SW480 (cell line): ENCODE data around the gene TRMU.
A peak's percentile ranks its signal among the peaks of the same experiment; 100 is the strongest.

Experiments
- DNase-seq: peaks from one replicate; pipeline ENCODE4 v3.0.0-alpha.2; 2016; ENCODE audit warnings: low spot score

The TRMU gene

GRCh38 chr22:46335201-46336118, at the start of gene TRMU:
Gene TRMU, plus strand, starts transcription at chr22:46335714. Its CDS starts 51 bp downstream, at chr22:46335765.
- DNase-seq, result peak; percentile 80

- DNase-seq, result no peak
These were observed 49.5 kb upstream of the TRMU start for GRCh38 chr22:46286006-46286405.

- DNase-seq, result no peak
These were observed 48.3 kb upstream of the TRMU start for GRCh38 chr22:46286941-46287872.

- DNase-seq, result no peak
These were observed 47.4 kb upstream of the TRMU start for GRCh38 chr22:46287873-46288751.

GRCh38 chr22:46288846-46289243, 46.7 kb upstream of the TRMU start:
- DNase-seq, result no peak

- DNase-seq, result no peak
These were observed 46.1 kb upstream of the TRMU start for GRCh38 chr22:46289244-46289891.

GRCh38 chr22:46290121-46290842, 45.2 kb upstream of the TRMU start:
- no peak for DNase-seq

- DNase-seq, result no peak
These were observed 44.4 kb upstream of the TRMU start for GRCh38 chr22:46290843-46291785.

- DNase-seq, result no peak
These were observed 43.3 kb upstream of the TRMU start for GRCh38 chr22:46292173-46292572.

GRCh38 chr22:46292732-46293131, 42.8 kb upstream of the TRMU start:
- no peak for DNase-seq

- DNase-seq, result no peak
These were observed 41.8 kb upstream of the TRMU start for GRCh38 chr22:46293577-46294260.

- DNase-seq, result no peak
These were observed 40.7 kb upstream of the TRMU start for GRCh38 chr22:46294784-46295183.

GRCh38 chr22:46295277-46295971, 40.1 kb upstream of the TRMU start:
- no peak for DNase-seq

- DNase-seq, result peak; percentile 94
These were observed 39.0 kb upstream of the TRMU start, which contains the start of gene GTSE1 for GRCh38 chr22:46296257-46297150. Gene GTSE1, plus strand, starts transcription at chr22:46296870. Its CDS starts 531 bp downstream, at chr22:46297401.

GRCh38 chr22:46297151-46297812, 38.2 kb upstream of the TRMU start:
- DNase-seq, result peak; percentile 36

GRCh38 chr22:46299101-46299500, 36.4 kb upstream of the TRMU start:
- DNase-seq, result no peak
